Hepatocyte (in vitro differentiated cells): Measurements from ENCODE around the gene NHLH1.

ENCODE experiments used
- CTCF ChIP-seq: fragments of 200-600 bp; sonication (generic); IDR thresholded peaks from 2 replicates; pipeline ENCODE4 v1.5.1; 2016; ENCODE audit warnings: antibody characterized with exemption, mild to moderate bottlenecking; ENCODE audit not compliant: poor library complexity
- EZH2 ChIP-seq: fragments of 200-600 bp; sonication (generic); IDR thresholded peaks from 2 replicates; pipeline ENCODE4 v1.6.1; 2016; ENCODE audit warnings: antibody characterized with exemption, mild to moderate bottlenecking, borderline replicate concordance

GRCh38 chr1:160371756-160372155 lies 4.9 kb downstream of the NHLH1 start:
- no peak for TF ChIP-seq CTCF
- no peak for TF ChIP-seq EZH2
